ENCODE measurements around the gene BCAS4.

Gene BCAS4

DNA sequence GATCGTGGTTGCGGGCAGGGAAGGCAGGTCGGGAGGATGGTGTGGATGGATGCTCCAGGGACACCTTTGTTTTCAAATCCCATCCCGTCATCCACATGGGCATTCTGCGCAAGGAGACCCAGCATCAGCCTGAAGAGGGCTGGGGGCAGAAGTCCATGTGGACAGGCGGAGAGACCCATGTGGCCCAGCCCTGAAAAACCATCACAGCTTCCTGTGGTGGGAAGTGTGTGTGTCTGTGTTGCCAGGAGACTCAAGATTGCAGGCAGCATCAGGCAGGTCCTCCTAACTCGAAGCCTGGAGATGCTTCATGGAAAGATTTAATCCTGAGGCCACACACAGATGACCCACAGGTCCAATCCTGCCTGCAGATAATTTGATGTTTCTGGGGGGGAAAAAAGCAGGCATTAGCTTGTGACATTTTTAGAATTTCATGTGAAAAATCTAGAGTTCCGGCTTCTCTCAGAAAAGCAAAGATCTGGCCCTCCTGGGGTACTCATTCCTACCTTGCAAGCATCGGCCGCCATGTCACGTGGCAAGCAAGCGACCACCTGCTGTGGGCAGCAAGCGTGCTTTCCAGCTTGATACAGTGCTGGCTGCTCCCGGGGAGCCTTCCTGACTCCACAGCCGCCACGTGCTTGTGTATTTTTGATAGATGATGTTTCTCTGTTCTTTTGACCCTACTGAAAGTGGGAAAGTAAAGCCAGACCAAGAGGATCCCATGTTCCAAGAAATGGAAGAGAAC, 25.8 kb downstream of the BCAS4 start:
- in situ Hi-C loops (cut with HindIII; ENCODE audit: low sequenced_read_pairs), result no loop called here

DNA sequence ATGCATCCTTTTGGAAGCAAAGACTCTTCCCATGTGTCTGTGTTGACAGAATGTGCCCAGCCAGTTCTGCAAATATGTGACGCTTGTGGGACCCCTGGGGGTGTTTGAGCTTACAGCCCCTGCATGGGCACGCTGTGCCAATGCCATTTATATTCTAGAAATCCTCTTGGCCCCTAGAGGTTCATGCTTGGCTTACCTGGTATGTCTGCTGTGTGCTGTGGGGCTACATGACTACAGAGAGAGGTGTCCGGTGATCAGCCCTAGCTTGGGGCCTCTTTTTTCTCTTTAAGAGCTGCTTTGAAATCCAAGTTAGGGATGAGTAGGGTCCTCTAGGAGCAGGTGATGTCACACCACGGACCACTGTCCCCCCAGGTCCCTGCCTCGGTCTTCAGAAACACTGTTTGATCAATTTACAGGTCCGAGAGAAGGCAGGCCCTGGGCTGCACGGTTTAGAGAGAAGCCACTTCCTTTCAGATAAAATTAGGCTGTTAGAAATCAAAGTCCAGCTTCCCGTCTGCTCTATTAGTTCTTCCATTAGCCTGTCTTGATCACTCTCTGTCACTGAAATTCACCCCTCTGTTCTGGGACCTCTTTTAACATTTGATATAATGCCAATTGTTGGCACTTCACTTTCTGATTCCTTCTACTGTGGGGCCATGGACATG, 26.5 kb downstream of the BCAS4 start:
- in situ Hi-C loops (cut with HindIII; ENCODE audit: low sequenced_read_pairs), result no loop called here

DNA sequence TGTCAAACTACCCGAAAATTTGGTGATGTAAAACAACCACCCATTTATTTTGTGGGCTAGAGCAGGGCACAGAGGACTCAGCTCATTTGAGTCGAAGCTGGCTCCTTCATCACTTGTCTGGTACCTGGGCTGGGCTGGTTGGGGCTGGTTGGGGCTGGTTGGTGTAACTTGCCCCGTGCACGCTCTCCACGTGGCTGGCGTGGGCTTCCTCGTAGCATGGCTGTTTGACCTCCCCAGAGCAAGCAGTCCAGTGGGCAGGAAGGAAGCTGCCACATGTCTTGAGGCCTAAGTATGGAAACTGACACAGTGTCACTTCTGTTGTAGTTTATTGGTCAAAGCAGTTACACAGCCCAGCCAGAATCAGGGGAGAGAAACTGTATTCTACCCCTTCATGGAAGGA, 27.1 kb downstream of the BCAS4 start:
- in situ Hi-C loops (cut with HindIII; ENCODE audit: low sequenced_read_pairs), result no loop called here

DNA sequence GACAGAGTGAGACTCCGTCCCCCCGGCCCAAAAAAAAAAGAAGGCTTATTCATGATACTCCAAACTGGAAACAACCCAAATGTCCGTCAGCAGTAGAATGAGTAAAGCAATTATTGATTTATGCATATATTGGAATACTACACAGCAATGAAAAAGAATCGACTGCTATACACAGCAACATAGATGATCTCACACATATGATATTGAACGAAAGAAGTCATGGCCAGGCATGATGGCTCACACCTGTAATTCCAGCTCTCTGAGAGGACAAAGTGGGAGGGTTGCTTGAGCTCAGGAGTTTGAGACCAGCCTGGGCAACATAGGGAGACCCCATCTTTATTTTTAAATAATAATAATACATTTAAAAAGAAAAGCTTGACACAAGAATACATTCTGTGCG, 28.5 kb downstream of the BCAS4 start:
- in situ Hi-C loops (cut with HindIII; ENCODE audit: low sequenced_read_pairs), result no loop called here

DNA sequence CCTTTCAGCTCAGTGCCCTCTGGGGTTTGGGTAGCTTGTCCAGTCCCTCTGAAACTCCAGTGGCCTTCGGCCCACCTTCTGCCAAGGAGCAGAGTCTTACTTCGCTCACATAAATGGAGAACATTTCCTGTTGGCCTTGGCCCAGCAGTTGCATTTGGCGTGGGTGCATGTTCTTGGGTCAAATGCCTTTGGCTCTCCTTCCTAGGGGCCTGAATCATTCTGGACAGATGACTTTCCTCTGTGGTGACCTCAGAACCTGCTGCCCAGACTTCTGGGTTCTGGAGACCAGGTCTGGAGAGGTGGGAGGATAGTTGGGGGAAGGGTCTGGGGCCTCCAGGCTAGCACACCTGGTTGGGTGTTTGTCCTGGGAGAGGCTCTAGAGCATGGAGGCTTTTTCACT, 29.3 kb downstream of the BCAS4 start:
- in situ Hi-C loops (cut with HindIII; ENCODE audit: low sequenced_read_pairs), result no loop called here

DNA sequence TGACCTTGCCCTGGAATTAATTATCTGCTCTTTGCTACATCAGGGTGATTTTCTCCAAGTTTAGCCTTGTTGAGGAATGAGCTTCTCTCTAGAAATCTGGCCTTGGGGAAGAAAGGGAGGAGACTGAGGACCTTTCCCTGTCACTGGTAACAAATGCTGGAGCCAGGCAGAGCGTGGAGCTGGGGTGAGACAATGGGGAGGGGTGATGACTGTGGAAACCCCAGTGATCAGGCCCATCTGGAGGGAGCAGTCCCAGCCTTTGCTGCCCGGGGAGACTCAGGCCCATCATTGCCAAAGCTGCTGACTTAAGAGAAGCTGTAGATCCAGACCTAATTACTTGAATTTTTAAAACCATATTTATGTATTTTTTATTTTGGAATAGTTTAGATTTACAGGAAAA, 31.3 kb downstream of the BCAS4 start:
- in situ Hi-C loops (cut with HindIII; ENCODE audit: low sequenced_read_pairs), result no loop called here

DNA sequence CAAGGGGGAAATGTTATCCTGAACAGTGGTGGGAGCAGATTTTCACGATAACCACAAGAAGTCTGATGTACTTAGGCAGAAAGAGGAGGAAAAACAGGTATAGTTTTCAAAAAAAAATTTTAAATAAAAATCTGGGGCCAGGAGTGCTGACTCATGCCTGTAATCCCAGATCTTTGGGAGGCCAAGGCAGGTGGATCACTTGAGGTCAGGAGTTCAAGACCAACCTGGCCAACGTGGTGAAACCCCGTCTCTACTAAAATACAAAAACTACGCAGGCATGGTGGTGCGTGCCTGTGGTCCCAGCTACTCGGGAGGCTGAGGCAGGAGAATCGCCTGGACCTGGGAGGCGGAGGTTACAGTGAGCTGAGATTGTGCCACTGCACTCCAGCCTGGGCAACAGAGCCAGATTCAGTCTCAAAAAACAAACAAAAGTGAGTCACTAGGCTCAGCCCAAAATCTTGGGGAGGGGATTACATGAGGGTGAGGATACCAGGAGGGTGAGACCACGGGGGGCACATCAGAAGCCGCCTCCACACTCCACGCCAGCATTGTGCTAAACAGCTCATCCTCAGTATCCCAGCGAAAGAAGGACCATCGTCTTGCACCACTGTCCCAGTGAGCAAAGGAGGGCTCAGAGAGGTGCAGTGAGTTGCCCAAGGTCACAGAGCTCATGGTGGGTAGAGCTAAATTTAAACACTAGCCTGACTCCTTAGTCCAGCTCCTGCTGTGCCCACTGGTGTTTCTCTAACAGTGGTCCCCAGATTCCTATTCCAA, 33.7 kb downstream of the BCAS4 start:
- in situ Hi-C loops (cut with HindIII; ENCODE audit: low sequenced_read_pairs), result no loop called here

DNA sequence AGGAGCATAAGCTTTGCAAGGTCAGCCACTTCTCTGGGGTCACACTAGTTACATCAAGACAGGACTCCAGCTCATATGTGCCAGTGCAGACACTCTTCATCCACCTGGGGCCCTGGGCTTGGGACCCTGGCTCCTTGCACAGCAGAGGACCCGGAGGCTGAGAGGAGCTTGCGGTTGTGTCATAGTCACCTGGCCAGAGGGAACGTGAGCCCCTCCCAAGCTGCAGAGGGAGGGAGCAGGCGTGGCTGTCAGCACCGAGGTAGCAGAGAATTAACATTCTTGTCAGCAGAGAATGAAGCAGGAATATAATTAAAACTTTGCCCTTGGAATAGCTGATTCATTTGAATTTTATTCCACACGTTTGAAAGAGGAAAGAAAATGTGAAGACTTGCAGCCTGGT, 36.8 kb downstream of the BCAS4 start:
- in situ Hi-C loops (cut with HindIII; ENCODE audit: low sequenced_read_pairs), result loop anchor here (5.0 kb wide), 1 partner anchor 66 kb away; no protein-coding TSS in a partner anchor

DNA sequence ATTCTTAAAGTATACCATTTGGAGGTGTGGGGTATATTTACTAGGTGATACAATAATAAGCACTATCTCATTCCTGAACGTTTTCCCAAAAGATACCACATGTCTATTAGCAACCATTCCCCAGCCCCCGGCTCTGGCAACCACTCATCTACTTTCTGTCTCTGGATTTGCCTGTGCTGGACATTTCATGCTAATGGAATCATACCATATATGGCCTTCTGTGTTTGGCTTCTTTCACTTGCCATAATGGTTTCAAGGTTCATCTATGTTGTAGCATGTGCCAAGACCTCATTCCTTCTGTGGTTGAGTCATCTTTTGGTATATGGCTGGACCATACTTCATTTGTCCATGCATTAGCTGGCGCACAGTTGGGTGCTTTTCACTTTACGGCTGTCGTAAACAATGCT, 39.7 kb downstream of the BCAS4 start:
- in situ Hi-C loops (cut with HindIII; ENCODE audit: low sequenced_read_pairs), result loop anchor here (5.0 kb wide), 1 partner anchor 63 kb away; no protein-coding TSS in a partner anchor

DNA sequence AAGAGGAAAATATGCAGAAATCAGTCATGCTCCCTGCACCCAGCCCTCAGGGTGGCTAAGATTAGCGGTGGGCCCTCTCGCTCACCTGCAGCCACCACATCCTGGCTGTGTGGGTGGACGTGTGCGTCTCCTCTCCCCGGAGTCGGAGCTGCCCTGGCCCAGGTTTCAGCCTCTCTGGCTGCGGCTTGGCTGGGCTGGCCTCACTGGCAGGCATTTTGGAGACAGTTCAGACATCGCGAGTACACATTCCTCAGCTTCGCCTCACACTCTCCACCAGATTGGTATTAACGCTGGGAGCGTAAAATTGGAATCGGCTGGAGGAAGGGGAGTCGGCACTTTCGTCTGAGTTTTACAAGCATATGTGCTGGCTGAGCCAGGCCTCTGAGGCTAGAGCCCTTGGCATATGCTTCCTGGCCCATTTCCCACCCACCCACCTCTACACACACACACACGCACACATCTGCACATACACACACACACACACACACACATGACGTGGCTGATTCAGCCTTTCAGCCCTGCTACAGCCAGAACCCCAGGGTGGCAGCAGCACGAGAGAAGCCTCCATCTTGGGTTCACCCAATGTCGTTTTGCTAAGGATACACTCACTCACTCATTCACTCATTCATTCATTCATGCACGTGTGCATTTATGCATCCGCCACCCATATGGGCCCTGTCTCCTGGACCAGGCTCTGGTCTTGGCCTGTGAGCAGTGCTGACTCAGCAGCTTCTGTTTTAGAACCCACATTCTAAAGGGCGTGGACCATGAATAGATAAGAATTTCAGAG, 42.9 kb downstream of the BCAS4 start:
- in situ Hi-C loops (cut with HindIII; ENCODE audit: low sequenced_read_pairs), result no loop called here

DNA sequence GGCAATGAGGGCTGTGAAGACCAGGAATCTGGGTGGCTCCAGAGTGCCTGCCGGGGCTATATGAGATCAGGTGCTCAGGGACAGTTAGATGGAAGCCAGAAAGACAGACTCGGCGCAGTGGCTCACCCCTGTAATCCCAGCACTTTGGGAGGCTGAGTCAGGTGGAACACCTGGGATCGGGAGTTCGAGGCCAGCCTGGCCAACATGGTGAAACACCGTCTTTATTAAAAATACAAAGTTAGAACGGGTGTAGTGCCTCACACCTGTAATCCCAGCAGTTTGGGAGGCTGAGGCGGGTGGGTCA, 43.4 kb downstream of the BCAS4 start:
- in situ Hi-C loops (cut with HindIII; ENCODE audit: low sequenced_read_pairs), result no loop called here

DNA sequence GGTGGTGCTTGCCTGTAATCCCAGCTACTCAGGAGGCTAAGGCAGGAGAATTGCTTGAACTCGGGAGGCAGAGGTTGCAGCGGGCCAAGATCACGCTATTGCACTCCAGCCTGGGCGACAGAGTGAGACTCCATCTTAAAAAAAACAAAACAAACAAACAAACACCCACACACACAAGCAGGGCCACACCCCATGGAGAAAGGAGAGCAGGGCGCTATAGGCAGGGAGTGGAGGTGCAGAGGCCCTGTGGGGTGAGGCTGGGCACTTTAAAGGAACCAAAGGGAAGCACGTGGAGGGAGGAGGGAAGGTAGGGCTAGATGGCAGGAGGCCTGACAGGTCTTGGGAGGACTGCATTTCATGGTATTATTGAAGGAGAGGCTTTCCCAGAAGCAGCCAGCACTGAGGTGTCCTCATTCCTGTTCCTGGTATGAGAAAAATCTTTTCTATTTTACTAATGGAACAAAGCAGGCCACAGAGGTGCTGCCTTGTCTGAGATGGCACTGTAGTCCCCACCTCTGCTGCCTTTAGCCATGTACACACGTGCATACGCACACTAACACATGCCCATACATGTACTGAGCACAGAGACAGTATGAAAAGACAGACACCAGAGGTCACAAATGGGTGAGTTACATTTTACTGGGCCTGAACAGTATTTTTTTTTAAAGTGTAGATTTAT, 44.0 kb downstream of the BCAS4 start:
- in situ Hi-C loops (cut with HindIII; ENCODE audit: low sequenced_read_pairs), result no loop called here

DNA sequence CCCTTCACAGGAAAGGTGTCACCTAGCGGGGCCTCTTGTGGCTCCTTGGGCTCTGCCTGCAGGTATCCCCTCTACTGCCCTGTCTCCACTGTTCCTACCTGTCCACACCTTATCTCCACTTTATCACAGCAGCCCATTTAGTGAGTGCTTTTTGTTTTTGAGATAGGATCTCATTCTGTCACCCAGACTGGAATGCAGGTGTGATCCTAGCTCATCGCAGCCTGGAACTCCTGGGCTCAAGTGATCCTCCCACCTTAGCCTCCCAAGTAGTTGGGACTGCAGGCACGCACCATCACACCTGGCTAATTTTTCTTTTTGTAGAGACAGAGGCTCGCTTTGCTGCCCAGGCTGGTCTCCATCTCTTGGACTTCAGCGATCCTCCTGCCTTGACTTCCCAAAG, 48.0 kb downstream of the BCAS4 start:
- in situ Hi-C loops (cut with HindIII; ENCODE audit: low sequenced_read_pairs), result no loop called here

DNA sequence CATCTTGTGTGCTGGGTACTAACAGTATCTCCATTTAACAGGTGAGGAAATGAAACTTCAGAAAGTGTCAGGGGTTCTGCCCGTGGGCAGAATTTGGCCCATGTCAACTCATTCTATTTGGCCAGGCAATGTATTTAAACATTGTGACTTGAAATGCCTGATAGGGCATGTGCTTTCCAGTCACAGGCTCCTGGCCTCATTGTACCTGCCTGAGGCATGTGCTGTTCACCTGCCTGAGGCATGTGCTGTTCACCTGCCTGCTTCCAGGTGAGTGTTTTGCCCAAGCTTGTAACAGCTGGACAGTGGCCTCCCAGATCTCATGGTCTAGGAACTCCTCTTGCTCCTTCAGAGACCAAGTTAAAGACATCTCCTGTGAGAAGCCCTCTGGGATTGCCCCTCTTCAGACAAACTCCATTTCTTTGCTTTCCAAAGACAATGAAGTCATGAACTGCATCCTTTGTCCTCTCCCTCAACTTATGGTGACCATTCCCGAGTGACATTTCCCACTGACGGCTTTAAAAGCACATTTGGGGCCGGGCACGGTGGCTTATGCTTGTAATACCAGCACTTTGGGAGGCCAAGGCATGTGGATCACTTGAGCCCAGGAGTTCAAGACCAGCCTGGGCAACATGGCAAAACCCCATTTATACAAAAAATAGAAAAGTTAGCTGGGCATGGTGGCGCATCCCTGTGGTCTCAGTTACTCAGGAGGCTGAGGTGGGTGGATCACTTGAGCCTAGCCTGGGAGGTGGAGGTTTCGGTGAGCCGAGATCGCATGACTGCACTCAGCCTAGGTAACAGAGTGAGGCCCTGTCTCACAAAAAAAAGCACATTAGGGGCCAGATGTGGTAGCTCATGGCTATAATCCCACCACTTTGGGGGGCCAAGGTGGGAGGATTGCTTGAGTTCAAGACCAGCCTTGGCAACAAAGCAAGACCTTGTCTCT, 48.7 kb downstream of the BCAS4 start:
- in situ Hi-C loops (cut with HindIII; ENCODE audit: low sequenced_read_pairs), result no loop called here

DNA sequence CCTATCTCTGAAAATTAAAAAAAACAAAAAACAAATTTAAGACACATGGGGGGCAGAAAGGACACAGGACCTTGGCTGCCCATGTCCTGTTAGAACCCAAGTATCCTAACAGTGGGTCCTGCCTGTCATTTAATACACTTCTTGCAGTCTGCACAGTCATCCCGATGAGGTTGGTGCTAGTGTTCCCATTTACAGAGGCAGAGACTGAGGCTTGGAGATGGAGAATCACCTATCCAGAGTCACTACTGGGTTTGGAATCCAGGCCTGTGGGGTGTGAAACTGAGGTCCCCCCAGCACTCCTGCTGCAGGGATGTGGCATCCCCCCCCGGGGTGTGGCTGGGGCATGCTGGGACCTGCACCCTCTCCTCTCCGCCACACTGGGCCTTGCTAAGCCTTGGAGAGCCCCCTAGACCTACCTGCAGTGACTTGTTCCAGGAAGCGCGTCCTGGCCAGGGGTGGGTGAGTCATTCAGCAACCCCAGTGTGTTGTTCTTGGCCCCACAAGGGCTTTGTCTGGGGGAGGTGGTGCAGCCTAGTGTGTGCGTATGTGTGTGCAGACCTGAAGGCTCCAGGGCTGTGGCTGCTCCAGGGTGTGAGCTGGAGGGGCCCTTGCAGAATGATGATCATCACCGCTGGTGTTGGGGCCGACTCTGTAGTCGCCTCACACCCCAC, 49.7 kb downstream of the BCAS4 start:
- in situ Hi-C loops (cut with HindIII; ENCODE audit: low sequenced_read_pairs), result no loop called here

DNA sequence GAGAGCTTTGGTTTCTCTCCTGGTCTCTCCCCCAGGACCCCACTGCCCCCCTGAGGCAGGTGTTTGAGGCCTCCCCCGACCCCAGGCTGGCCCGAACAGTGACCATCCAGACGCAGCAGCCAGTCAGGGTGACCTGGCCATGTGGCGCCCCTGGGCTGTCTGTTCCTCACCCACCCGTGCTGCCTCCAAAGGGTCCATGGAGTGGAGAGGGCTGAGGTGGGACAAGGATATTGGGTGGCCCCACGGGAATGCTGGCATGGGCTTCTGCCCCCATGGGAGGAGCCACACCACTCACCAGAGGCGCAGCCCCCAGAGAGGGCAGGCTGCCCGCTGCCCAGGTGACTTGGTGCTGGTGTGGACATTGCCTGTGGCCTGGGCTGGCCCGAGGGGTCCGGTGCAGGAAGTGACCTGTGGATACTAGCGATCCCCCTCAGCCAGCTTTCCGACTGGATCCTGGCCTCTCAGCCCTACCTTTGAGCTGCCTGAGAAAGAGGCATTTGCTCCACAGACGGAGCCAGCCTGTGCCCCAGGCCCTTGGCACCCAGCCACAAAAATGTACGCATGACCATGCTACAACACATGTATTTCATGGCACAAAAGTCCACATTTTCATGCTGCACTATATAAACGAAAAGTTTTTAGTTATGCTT, 50.8 kb downstream of the BCAS4 start:
- in situ Hi-C loops (cut with HindIII; ENCODE audit: low sequenced_read_pairs), result no loop called here

DNA sequence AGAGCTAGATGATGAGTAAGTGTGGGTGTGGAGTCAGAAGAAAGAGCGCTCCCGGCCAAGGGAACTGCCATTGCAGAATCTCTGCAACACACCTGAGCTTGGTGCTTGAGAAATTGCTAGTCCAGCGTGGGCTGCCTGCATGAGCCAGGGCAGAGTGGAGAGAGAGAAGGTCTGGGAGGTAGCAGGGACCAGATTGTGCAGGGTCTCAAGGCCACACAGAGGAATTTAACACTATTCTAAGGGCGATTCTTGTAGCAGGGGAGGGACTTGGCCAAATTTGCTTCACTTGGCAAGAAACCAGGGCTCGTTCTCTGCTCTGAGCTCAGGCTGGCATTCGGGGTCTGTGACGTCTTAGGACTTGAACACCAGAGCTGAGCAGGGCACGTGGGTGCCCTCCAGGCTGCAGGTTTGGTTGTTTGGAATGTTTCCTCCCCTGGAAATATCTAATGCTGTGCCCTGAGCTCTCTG, 53.5 kb downstream of the BCAS4 start:
- in situ Hi-C loops (cut with HindIII; ENCODE audit: low sequenced_read_pairs), result no loop called here
